Endodermal cell (in vitro differentiated cells): ENCODE measurements around the gene ACP6. TPM values are rescaled to one million over a fixed set of nuclear protein-coding genes. Genes with fewer than 3 reads are reported as not detected.

Experiments
- DNase-seq: peaks from one replicate; pipeline ENCODE4 v3.0.0-alpha.2; 2017
- H3K27ac ChIP-seq: 2 replicates; pipeline ENCODE4 v1.5.1; 2013; ENCODE audit warnings: mild to moderate bottlenecking, low read depth, low read length, moderate library complexity
- H3K27me3 ChIP-seq: 2 replicates; pipeline ENCODE4 v1.6.1; 2013; ENCODE audit warnings: mild to moderate bottlenecking, low read length, moderate library complexity; ENCODE audit not compliant: insufficient read depth, control insufficient read depth, poor library complexity, severe bottlenecking
- H3K36me3 ChIP-seq: 2 replicates; pipeline ENCODE4 v1.7.0; 2013; ENCODE audit warnings: mild to moderate bottlenecking, low read length, moderate library complexity; ENCODE audit not compliant: control insufficient read depth, insufficient read depth
- H3K4me1 ChIP-seq: one replicate; pipeline ENCODE4 v1.7.0; 2013; ENCODE audit warnings: low read length; ENCODE audit not compliant: control insufficient read depth, insufficient read depth
- H3K4me3 ChIP-seq: 2 replicates; pipeline ENCODE4 v1.5.1; 2013; ENCODE audit warnings: mild to moderate bottlenecking, low read length, moderate library complexity
- H3K9ac ChIP-seq: 2 replicates; pipeline ENCODE4 v1.6.1; 2013; ENCODE audit warnings: mild to moderate bottlenecking, low read length, moderate library complexity; ENCODE audit not compliant: poor library complexity, severe bottlenecking; ENCODE audit errors: extremely low read depth
- H3K9me3 ChIP-seq: 2 replicates; pipeline ENCODE4 v1.6.1; 2013; ENCODE audit warnings: mild to moderate bottlenecking, low read length, moderate library complexity; ENCODE audit not compliant: control insufficient read depth
- H3K27ac Mint-ChIP-seq: 2 replicates; pipeline ENCODE4 v1.8.0; 2020; ENCODE audit warnings: mixed read lengths
- H3K27me3 Mint-ChIP-seq: 2 replicates; pipeline ENCODE4 v1.8.0; 2021; ENCODE audit warnings: mild to moderate bottlenecking, mixed read lengths; ENCODE audit not compliant: insufficient read depth
- H3K36me3 Mint-ChIP-seq: 2 replicates; pipeline ENCODE4 v1.8.0; 2020; ENCODE audit warnings: low read depth, mixed read lengths
- H3K4me1 Mint-ChIP-seq: 2 replicates; pipeline ENCODE4 v1.8.0; 2020; ENCODE audit warnings: mixed read lengths
- H3K4me3 Mint-ChIP-seq: 2 replicates; pipeline ENCODE4 v1.8.0; 2020; ENCODE audit warnings: mild to moderate bottlenecking, moderate library complexity, mixed read lengths
- H3K9me3 Mint-ChIP-seq: 2 replicates; pipeline ENCODE4 v1.8.0; 2020; ENCODE audit warnings: mild to moderate bottlenecking, mixed read lengths
- WGBS, 2 experiments: methylation state at CpG; one replicate each; pipeline versions ENCODE4 v1.1.5 to v1.1.7; 2013; ENCODE audit warnings: missing lambda C conversion rate in 2 of 2, mixed read lengths in 1 of 2; ENCODE audit not compliant: insufficient coverage in 1 of 2, insufficient read length in 1 of 2; 5-methylcytosine and 5-hydroxymethylcytosine counted together
- total RNA-seq, 2 donors: library from RNA; stranded (reverse); fragmentation: NEBNext Ultra II Directional in 1 of 2; extraction: Animal tissue kit (Norgen Biotek cat#: 25700) in 1 of 2; gene quantifications; 2 replicates in 1 of 2; 3 replicates in 1 of 2; pipeline ENCODE4 v1.2.1, GENCODE V29; 2021
- TF ChIP-seq, protein P1 (sequence below): fragments of 200-600 bp; sonication (generic); conservative IDR thresholded peaks from 2 replicates; pipeline ENCODE4 v1.5.0; 2021; ENCODE audit warnings: antibody characterized with exemption, mild to moderate bottlenecking

ACP6 gene
- total RNA-seq, 2 donors from 2014 or later, result 15.2 to 17.9 TPM

DNA sequence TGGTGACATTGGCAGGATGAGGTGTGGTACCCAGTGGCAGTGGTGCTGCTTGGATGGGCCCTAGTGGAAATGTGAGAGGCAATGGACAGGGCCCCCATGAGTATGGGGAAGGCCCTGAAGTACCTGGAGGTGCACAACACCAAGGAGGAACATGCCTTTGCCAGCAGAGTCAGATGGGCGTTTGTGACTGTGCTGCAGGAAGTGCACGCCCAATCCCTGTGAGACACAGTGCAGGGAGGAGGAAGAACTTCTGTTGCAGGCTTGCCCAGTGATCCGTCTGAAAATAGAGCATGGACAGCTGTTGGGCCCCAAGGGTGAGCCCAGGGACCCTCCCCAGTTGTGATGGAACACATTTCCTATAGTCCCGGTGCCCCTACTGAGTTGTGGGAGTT is 47.4 kb upstream of the ACP6 start:
- no peak overlapping the region for H3K27ac ChIP-seq
- no peak overlapping the region for H3K4me3 ChIP-seq
- Mint-ChIP-seq H3K4me1 (peaks cover 4% of the 10 kb centered on the region), H3K36me3 (no peaks in the 10 kb centered on the region), H3K4me3 (no peak overlapping the region), H3K27me3 (peaks cover 11% of the 10 kb centered on the region), H3K27ac (no peak overlapping the region), H3K9me3 (peaks cover 10% of the 10 kb centered on the region)
- 92 to 95% methylated on average over 3 to 4 of the region's 4 CpGs for WGBS, 2 experiments
- TF ChIP-seq, protein P1, sequence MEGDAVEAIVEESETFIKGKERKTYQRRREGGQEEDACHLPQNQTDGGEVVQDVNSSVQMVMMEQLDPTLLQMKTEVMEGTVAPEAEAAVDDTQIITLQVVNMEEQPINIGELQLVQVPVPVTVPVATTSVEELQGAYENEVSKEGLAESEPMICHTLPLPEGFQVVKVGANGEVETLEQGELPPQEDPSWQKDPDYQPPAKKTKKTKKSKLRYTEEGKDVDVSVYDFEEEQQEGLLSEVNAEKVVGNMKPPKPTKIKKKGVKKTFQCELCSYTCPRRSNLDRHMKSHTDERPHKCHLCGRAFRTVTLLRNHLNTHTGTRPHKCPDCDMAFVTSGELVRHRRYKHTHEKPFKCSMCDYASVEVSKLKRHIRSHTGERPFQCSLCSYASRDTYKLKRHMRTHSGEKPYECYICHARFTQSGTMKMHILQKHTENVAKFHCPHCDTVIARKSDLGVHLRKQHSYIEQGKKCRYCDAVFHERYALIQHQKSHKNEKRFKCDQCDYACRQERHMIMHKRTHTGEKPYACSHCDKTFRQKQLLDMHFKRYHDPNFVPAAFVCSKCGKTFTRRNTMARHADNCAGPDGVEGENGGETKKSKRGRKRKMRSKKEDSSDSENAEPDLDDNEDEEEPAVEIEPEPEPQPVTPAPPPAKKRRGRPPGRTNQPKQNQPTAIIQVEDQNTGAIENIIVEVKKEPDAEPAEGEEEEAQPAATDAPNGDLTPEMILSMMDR, result no peak
- H3K9me3 ChIP-seq, result peaks cover 14% of the 10 kb centered on the region
- no peak overlapping the region for H3K9ac ChIP-seq
- no peaks in the 10 kb centered on the region for H3K36me3 ChIP-seq
- H3K4me1 ChIP-seq, result no peaks in the 10 kb centered on the region
- no peak for DNase-seq
- H3K27me3 ChIP-seq, result peaks cover 7% of the 10 kb centered on the region

- no peak overlapping the region for H3K27ac ChIP-seq
- no peak overlapping the region for H3K4me3 Mint-ChIP-seq
These were observed 46.9 kb upstream of the ACP6 start for GRCh38 chr1:147717051-147717705.

GRCh38 chr1:147712605-147713004 is 42.3 kb upstream of the ACP6 start:
- Mint-ChIP-seq H3K4me1 (no peaks in the 10 kb centered on the region), H3K36me3 (no peaks in the 10 kb centered on the region), H3K4me3 (no peak overlapping the region), H3K27me3 (peaks cover 13% of the 10 kb centered on the region), H3K27ac (no peak overlapping the region), H3K9me3 (no peaks in the 10 kb centered on the region)
- H3K4me3 ChIP-seq, result no peak overlapping the region
- no peaks in the 10 kb centered on the region for H3K9me3 ChIP-seq
- H3K36me3 ChIP-seq, result no peaks in the 10 kb centered on the region
- H3K27me3 ChIP-seq, result peaks cover 7% of the 10 kb centered on the region
- no peak overlapping the region for H3K9ac ChIP-seq
- no peak overlapping the region for H3K27ac ChIP-seq
- TF ChIP-seq, protein P1, result no peak
- no peak for DNase-seq
- no peaks in the 10 kb centered on the region for H3K4me1 ChIP-seq

More at GRCh38 chr1:147717051-147717705, 46.9 kb upstream of the ACP6 start:
- peaks cover 10% of the 10 kb centered on the region for H3K9me3 Mint-ChIP-seq
- no peak for DNase-seq
- peaks cover 14% of the 10 kb centered on the region for H3K9me3 ChIP-seq
- peaks cover 8% of the 10 kb centered on the region for H3K27me3 Mint-ChIP-seq
- H3K36me3 ChIP-seq, result no peaks in the 10 kb centered on the region
- WGBS, 2 experiments, result 93 to 95% methylated on average over 3 to 6 of the region's 6 CpGs
- TF ChIP-seq, protein P1, result no peak
- H3K4me1 ChIP-seq, result no peaks in the 10 kb centered on the region
- no peaks in the 10 kb centered on the region for H3K36me3 Mint-ChIP-seq
- no peak overlapping the region for H3K27ac Mint-ChIP-seq
- H3K4me3 ChIP-seq, result no peak overlapping the region
- peaks cover 7% of the 10 kb centered on the region for H3K27me3 ChIP-seq
- peaks cover 3% of the 10 kb centered on the region for H3K4me1 Mint-ChIP-seq
- no peak overlapping the region for H3K9ac ChIP-seq
